SK-N-SH (cell line): ENCODE results near the gene SFRP5. TPM values are rescaled to one million over a fixed set of nuclear protein-coding genes. Genes with fewer than 3 reads are reported as not detected.

ENCODE experiments used
- CTCF ChIA-PET: fragments of 300-600, 350-600 bp; formaldehyde crosslinking; extraction: SDS; loops from one replicate; lab custom pipeline; 2021; lab: Yijun Ruan, JAX
- POLR2A ChIA-PET: fragments of 350-600 bp; sonication (Branson Sonifier 250); formaldehyde crosslinking; extraction: SDS; loops from one replicate; lab custom pipeline; 2020; ENCODE audit warnings: antibody characterized with exemption, inconsistent platforms; lab: Yijun Ruan, JAX
- DNase-seq: peaks from one replicate; pipeline ENCODE4 v3.0.0; 2012
- H2AFZ ChIP-seq: fragments of 200-600 bp; sonication (generic); 2 replicates; pipeline ENCODE4 v1.8.1; 2016; ENCODE audit warnings: antibody characterized with exemption, mild to moderate bottlenecking, low read depth
- H3F3A ChIP-seq: fragments of 200-600 bp; sonication (generic); replicated peaks from 2 replicates; pipeline ENCODE3; 2016; ENCODE audit warnings: antibody characterized with exemption, mild to moderate bottlenecking; ENCODE audit not compliant: insufficient read depth
- H3K27ac ChIP-seq, 2 experiments: fragments of 200-500 bp in 1 of 2; fragments of 200-600 bp in 1 of 2; sonication (Bioruptor generic) in 1 of 2; sonication (generic), shearing (Covaris generic) in 1 of 2; 2 replicates each; pipeline versions ENCODE4 v1.5.1 to v1.6.1; 2014 to 2016; ENCODE audit warnings: low read depth in 2 of 2, inconsistent platforms in 1 of 2, low read length in 1 of 2, mild to moderate bottlenecking in 1 of 2, mixed read lengths in 1 of 2
- H3K27me3 ChIP-seq: fragments of 200-600 bp; sonication (generic), shearing (Covaris generic); 2 replicates; pipeline ENCODE4 v1.6.1; 2016; ENCODE audit warnings: mixed run types; ENCODE audit not compliant: insufficient read depth
- H3K36me3 ChIP-seq, 2 experiments: fragments of 200-500 bp in 1 of 2; fragments of 200-600 bp in 1 of 2; sonication (Bioruptor generic) in 1 of 2; sonication (generic) in 1 of 2; replicated peaks in 1 of 2; 2 replicates each; pipeline versions ENCODE3 to v1.5.1; 2014 to 2016; ENCODE audit warnings: low read length in 1 of 2, mild to moderate bottlenecking in 1 of 2; ENCODE audit not compliant: insufficient read depth in 2 of 2, control insufficient read depth in 1 of 2
- H3K4me1 ChIP-seq, 2 experiments: fragments of 200-500 bp in 1 of 2; fragments of 200-600 bp in 1 of 2; sonication (Bioruptor generic) in 1 of 2; sonication (generic), shearing (Covaris generic) in 1 of 2; 2 replicates each; pipeline versions ENCODE4 v1.5.1 to v1.6.1; 2014 to 2016; ENCODE audit warnings: low read depth in 1 of 2, low read length in 1 of 2, mixed run types in 1 of 2; ENCODE audit not compliant: insufficient read depth in 2 of 2, control insufficient read depth in 1 of 2
- H3K4me2 ChIP-seq: fragments of 200-600 bp; sonication (generic), shearing (Covaris generic); 2 replicates; pipeline ENCODE4 v1.6.1; 2017; ENCODE audit warnings: mixed run types
- H3K4me3 ChIP-seq, 2 experiments: fragments of 200-500 bp in 1 of 2; fragments of 200-600 bp in 1 of 2; sonication (Bioruptor generic) in 1 of 2; sonication (generic), shearing (Covaris generic) in 1 of 2; 2 replicates each; pipeline versions ENCODE4 v1.5.1 to v1.8.1; 2014 to 2016; ENCODE audit warnings: low read depth in 2 of 2, inconsistent platforms in 1 of 2, low read length in 1 of 2, mild to moderate bottlenecking in 1 of 2, mixed read lengths in 1 of 2, moderate library complexity in 1 of 2
- H3K79me2 ChIP-seq: fragments of 200-600 bp; sonication (generic); 2 replicates; pipeline ENCODE4 v1.8.1; 2017; ENCODE audit warnings: mild to moderate bottlenecking; ENCODE audit not compliant: insufficient read depth
- H3K9ac ChIP-seq: fragments of 200-600 bp; sonication (generic); 2 replicates; pipeline ENCODE4 v1.6.1; 2017; ENCODE audit warnings: mixed run types
- H3K9me2 ChIP-seq: fragments of 200-600 bp; sonication (generic); 2 replicates; pipeline ENCODE4 v1.6.1; 2017; ENCODE audit warnings: mixed run types
- H3K9me3 ChIP-seq: fragments of 200-600 bp; sonication (generic); 2 replicates; pipeline ENCODE4 v1.6.1; 2017; ENCODE audit warnings: mixed run types, mild to moderate bottlenecking, moderate library complexity
- H4K20me1 ChIP-seq: fragments of 200-600 bp; sonication (generic); 2 replicates; pipeline ENCODE4 v1.6.1; 2017; ENCODE audit warnings: mild to moderate bottlenecking, mixed run types; ENCODE audit not compliant: insufficient read depth
- CHD2 ChIP-seq: fragments of 150-350 bp; IDR thresholded peaks from 2 replicates; pipeline ENCODE4 v1.6.1; 2018; ENCODE audit warnings: low read length; ENCODE audit not compliant: partially characterized antibody
- EP300 ChIP-seq, 2 experiments: IDR thresholded peaks; 2 replicates each; pipeline versions ENCODE4 v1.4.0 to v1.6.1; 2012; ENCODE audit warnings: borderline replicate concordance in 1 of 2, low read depth in 1 of 2, low read length in 1 of 2
- FOSL2 ChIP-seq: IDR thresholded peaks from 2 replicates; pipeline ENCODE4 v1.4.0; 2012; ENCODE audit warnings: low read depth, mild to moderate bottlenecking, moderate library complexity, borderline replicate concordance
- FOXJ3 ChIP-seq: sonication (generic); formaldehyde crosslinking; IDR thresholded peaks from 2 replicates; pipeline ENCODE4 v1.5.1; 2020; ENCODE audit warnings: mild to moderate bottlenecking, missing genetic modification reagents
- FOXM1 ChIP-seq: IDR thresholded peaks from 2 replicates; pipeline ENCODE4 v1.4.0; 2012; ENCODE audit warnings: low read depth, mild to moderate bottlenecking
- GABPA ChIP-seq: IDR thresholded peaks from 2 replicates; pipeline ENCODE4 v1.4.0; 2012; ENCODE audit warnings: low read depth, mild to moderate bottlenecking
- JUND ChIP-seq: IDR thresholded peaks from 2 replicates; pipeline ENCODE4 v1.4.0; 2012
- MXI1 ChIP-seq: IDR thresholded peaks from 2 replicates; pipeline ENCODE4 v1.6.1; 2012; ENCODE audit warnings: mild to moderate bottlenecking, low read depth, low read length, improper control_type of control experiment
- NFIC ChIP-seq: IDR thresholded peaks from 2 replicates; pipeline ENCODE4 v1.4.0; 2012; ENCODE audit warnings: borderline replicate concordance
- NRF1 ChIP-seq: IDR thresholded peaks from 2 replicates; pipeline ENCODE4 v1.6.1; 2012; ENCODE audit warnings: low read depth, mild to moderate bottlenecking, low read length
- POLR2AphosphoS5 ChIP-seq: IDR thresholded peaks from 2 replicates; pipeline ENCODE4 v1.6.1; 2012; ENCODE audit warnings: low read depth, low read length
- RAD21 ChIP-seq: IDR thresholded peaks from 2 replicates; pipeline ENCODE4 v1.6.1; 2012; ENCODE audit warnings: mild to moderate bottlenecking, low read length
- RCOR1 ChIP-seq: fragments of 150-350 bp; IDR thresholded peaks from 2 replicates; pipeline ENCODE4 v1.6.1; 2017; ENCODE audit warnings: antibody characterized with exemption, low read length
- SIN3A ChIP-seq: IDR thresholded peaks from 2 replicates; pipeline ENCODE4 v1.6.1; 2012; ENCODE audit warnings: low read depth, mild to moderate bottlenecking, low read length, moderate library complexity, borderline replicate concordance
- SMC3 ChIP-seq: IDR thresholded peaks from 2 replicates; pipeline ENCODE4 v1.6.1; 2012; ENCODE audit warnings: low read depth, low read length, improper control_type of control experiment
- TAF1 ChIP-seq: IDR thresholded peaks from 2 replicates; pipeline ENCODE4 v1.6.1; 2012; ENCODE audit warnings: low read depth, mild to moderate bottlenecking, low read length, moderate library complexity, borderline replicate concordance
- TCF12 ChIP-seq: IDR thresholded peaks from 2 replicates; pipeline ENCODE4 v1.4.0; 2012
- WGBS: methylation state at CpG from one replicate; pipeline ENCODE4 v1.1.6; 2017; ENCODE audit warnings: low lambda C conversion rate; 5-methylcytosine and 5-hydroxymethylcytosine counted together
- polyA plus RNA-seq, 3 experiments: library from polyadenylated mRNA; depleted of rRNA; stranded (reverse); fragments of >200 nt; gene quantifications; 2 replicates each; pipeline ENCODE4 v1.2.3, GENCODE V29; 2012
- TF ChIP-seq, protein P1 (sequence below): IDR thresholded peaks from 2 replicates; pipeline ENCODE4 v1.4.0; 2012; ENCODE audit warnings: low read depth, borderline replicate concordance
- TF ChIP-seq, protein P2 (sequence below): fragments of 150-350 bp; IDR thresholded peaks from 2 replicates; pipeline ENCODE4 v1.6.1; 2016; ENCODE audit warnings: mild to moderate bottlenecking, low read depth, low read length
- TF ChIP-seq, protein P3 (sequence below): fragments of 200-600 bp; sonication (generic); IDR thresholded peaks from 2 replicates; pipeline ENCODE4 v1.6.1; 2017; ENCODE audit warnings: antibody characterized with exemption, mild to moderate bottlenecking, moderate library complexity

The SFRP5 gene
- polyA plus RNA-seq, 1 of the 3 experiments (the other 2 are of a cell fraction), result not detected

DNA sequence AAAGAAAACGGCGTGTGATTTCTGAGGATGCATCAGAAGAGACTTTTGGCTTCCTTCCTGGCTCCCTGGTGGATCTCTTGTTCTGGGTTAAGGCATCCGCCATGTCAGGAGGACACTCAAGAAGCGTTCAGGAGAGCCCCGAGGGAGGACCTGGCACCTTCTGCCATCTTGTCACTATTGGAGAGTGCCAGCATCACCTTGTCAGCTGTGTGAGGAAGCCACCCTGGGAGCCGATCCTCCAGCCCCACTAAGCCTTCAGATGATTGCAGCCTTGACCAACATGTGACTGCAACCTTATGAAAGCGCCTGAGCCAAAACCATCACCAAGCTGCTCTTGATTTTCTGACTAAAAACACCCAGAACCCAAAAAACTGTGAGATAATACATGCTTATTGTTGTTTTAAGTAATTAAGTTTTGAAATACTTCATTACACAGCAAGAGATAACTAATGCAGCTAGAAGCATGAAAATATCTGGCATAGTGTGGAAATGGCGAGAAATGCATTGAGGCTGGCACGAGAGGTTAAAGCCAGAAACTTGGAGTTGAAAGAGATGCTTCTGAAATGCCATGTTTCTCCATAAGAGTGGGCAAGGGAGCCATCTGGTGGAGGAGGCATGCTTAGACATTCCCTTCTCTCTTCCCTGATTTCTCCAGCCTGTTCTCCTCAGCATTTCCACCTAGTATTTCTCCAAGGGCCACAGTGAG, 40.3 kb downstream of the SFRP5 start:
- Histone ChIP-seq H3K9me2 (no peaks in the 10 kb centered on the region), H4K20me1 (no peaks in the 10 kb centered on the region), H3K4me2 (no peak overlapping the region), H3K36me3 (no peaks in the 10 kb centered on the region), H3K9ac (no peak overlapping the region), H3K79me2 (no peaks in the 10 kb centered on the region), H3K9me3 (no peaks in the 10 kb centered on the region), H3K27ac (no peak overlapping the region), H3K4me1 (peaks cover 0 to under 1% of the 10 kb centered on the region in 2 experiments; a peak in 1 of 4 replicates), H2AFZ (peak overlapping the region; percentile 71), H3F3A (no peaks in the 10 kb centered on the region), H3K4me3 (peak overlapping the region in 1 of 2 experiments; percentile 10; a peak in 1 of 4 replicates), H3K27me3 (no peaks in the 10 kb centered on the region)
- ChIA-PET CTCF (interaction anchor here (0.6 to 15.2 kb wide), 18 partner anchors 13 to 351 kb away, joined by 3 to 687 read pairs (median 6); partner anchors contain the start of genes ANKRD2, AVPI1 and MARVELD1), POLR2A (no interaction called here)
- DNase-seq, result peak; percentile 70
- no peak for TF ChIP-seq FOXM1
- TF ChIP-seq, protein P1, sequence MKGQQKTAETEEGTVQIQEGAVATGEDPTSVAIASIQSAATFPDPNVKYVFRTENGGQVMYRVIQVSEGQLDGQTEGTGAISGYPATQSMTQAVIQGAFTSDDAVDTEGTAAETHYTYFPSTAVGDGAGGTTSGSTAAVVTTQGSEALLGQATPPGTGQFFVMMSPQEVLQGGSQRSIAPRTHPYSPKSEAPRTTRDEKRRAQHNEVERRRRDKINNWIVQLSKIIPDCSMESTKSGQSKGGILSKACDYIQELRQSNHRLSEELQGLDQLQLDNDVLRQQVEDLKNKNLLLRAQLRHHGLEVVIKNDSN, result no peak
- TF ChIP-seq RAD21, result peak; percentile 99
- no peak for TF ChIP-seq SIN3A
- TF ChIP-seq, protein P2, sequence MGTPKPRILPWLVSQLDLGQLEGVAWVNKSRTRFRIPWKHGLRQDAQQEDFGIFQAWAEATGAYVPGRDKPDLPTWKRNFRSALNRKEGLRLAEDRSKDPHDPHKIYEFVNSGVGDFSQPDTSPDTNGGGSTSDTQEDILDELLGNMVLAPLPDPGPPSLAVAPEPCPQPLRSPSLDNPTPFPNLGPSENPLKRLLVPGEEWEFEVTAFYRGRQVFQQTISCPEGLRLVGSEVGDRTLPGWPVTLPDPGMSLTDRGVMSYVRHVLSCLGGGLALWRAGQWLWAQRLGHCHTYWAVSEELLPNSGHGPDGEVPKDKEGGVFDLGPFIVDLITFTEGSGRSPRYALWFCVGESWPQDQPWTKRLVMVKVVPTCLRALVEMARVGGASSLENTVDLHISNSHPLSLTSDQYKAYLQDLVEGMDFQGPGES, result no peak
- TF ChIP-seq MXI1, result peak; percentile 34; the same call in 1 of the 2 replicates
- TF ChIP-seq, protein P3, sequence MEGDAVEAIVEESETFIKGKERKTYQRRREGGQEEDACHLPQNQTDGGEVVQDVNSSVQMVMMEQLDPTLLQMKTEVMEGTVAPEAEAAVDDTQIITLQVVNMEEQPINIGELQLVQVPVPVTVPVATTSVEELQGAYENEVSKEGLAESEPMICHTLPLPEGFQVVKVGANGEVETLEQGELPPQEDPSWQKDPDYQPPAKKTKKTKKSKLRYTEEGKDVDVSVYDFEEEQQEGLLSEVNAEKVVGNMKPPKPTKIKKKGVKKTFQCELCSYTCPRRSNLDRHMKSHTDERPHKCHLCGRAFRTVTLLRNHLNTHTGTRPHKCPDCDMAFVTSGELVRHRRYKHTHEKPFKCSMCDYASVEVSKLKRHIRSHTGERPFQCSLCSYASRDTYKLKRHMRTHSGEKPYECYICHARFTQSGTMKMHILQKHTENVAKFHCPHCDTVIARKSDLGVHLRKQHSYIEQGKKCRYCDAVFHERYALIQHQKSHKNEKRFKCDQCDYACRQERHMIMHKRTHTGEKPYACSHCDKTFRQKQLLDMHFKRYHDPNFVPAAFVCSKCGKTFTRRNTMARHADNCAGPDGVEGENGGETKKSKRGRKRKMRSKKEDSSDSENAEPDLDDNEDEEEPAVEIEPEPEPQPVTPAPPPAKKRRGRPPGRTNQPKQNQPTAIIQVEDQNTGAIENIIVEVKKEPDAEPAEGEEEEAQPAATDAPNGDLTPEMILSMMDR, result peak; percentile 88
- TF ChIP-seq SMC3, result peak; percentile 99
- no peak for TF ChIP-seq NFIC
- no peak for TF ChIP-seq NRF1
- TF ChIP-seq GABPA, result no peak
- TF ChIP-seq JUND, result no peak
- WGBS, result 72% methylated on average over 9 of the region's 9 CpGs

- no peaks in the 10 kb centered on the region for H4K20me1 ChIP-seq
- DNase-seq, result no peak
- ChIA-PET CTCF (interaction anchor here (1.2 to 15.2 kb wide), 2 partner anchors 16 to 157 kb away, joined by 3 to 687 read pairs; partner anchors contain the start of gene MARVELD1), POLR2A (no interaction called here)
- no peaks in the 10 kb centered on the region for H3K9me2 ChIP-seq
- no peak overlapping the region for H2AFZ ChIP-seq
- H3K4me2 ChIP-seq, result no peak overlapping the region
- H3K4me3 ChIP-seq, result no peak overlapping the region
- H3K27ac ChIP-seq, result no peak overlapping the region
- 94% methylated on average over 5 of the region's 5 CpGs for WGBS
- no peaks in the 10 kb centered on the region for H3K27me3 ChIP-seq
- peaks cover 3% of the 10 kb centered on the region for H3F3A ChIP-seq
- no peaks in the 10 kb centered on the region for H3K9me3 ChIP-seq
- no peaks in the 10 kb centered on the region for H3K4me1 ChIP-seq
- no peaks in the 10 kb centered on the region for H3K79me2 ChIP-seq
- H3K9ac ChIP-seq, result no peak overlapping the region
- H3K36me3 ChIP-seq, result no peaks in the 10 kb centered on the region
- TF ChIP-seq TCF12 (no peak), FOXJ3 (CRISPR knock-in tag) (no peak), POLR2AphosphoS5 (no peak), CHD2 (no peak), TAF1 (no peak), EP300 (IDR thresholded peaks at IDR 0.05; ENCODE audit: borderline replicate concordance in 1 of 2, low read depth in 1 of 2, low read length in 1 of 2) (no peak), FOXM1 (no peak), SMC3 (no peak), FOSL2 (no peak), RCOR1 (no peak)
- TF ChIP-seq, protein P3, result no peak
- TF ChIP-seq, protein P1, result no peak
Observed at GRCh38 chr10:97729014-97729413, 42.8 kb downstream of the SFRP5 start.
